Kasumi-1 (cell line): ENCODE data around the gene CHCHD5.
"Not testable (repeated sequence)": the region's sequence is repeated elsewhere in the genome, so short reads cannot be mapped to it uniquely, and the experiment has no call there.

Source experiments
- DNase-seq, 2 experiments: peaks; one replicate each; lab custom pipeline; 2025; lab: John Stamatoyannopoulos, UW

CHCHD5 gene

GRCh38 chr2:112585873-112586464 is 1.6 kb downstream of the CHCHD5 start:
- DNase-seq, result no peak

GRCh38 chr2:112588611-112589045 is 4.2 kb downstream of the CHCHD5 start:
- DNase-seq, result no peak

GRCh38 chr2:112591413-112591812 is 7.0 kb downstream of the CHCHD5 start:
- no peak for DNase-seq

GRCh38 chr2:112593736-112594135 is 9.3 kb downstream of the CHCHD5 start:
- DNase-seq, result no peak

GRCh38 chr2:112597537-112598322 is 13.3 kb downstream of the CHCHD5 start:
- DNase-seq, result no peak

GRCh38 chr2:112600634-112601033 is 16.2 kb downstream of the CHCHD5 start:
- no peak for DNase-seq

- no peak for DNase-seq
Observed at GRCh38 chr2:112601754-112602153, 17.3 kb downstream of the CHCHD5 start.

GRCh38 chr2:112602917-112603316 is 18.5 kb downstream of the CHCHD5 start:
- no peak for DNase-seq

- no peak for DNase-seq
Observed at GRCh38 chr2:112603731-112604130, 19.3 kb downstream of the CHCHD5 start.

- DNase-seq, result no peak
Observed at GRCh38 chr2:112604952-112605351, 20.5 kb downstream of the CHCHD5 start.

- no peak for DNase-seq
Observed at GRCh38 chr2:112605926-112606325, 21.5 kb downstream of the CHCHD5 start.

- DNase-seq, result no peak
Observed at GRCh38 chr2:112606547-112606946, 22.1 kb downstream of the CHCHD5 start.

GRCh38 chr2:112607680-112608438 is 23.4 kb downstream of the CHCHD5 start:
- no peak for DNase-seq

- not testable (repeated sequence) for DNase-seq
Observed at GRCh38 chr2:112609320-112609719, 24.9 kb downstream of the CHCHD5 start.

- DNase-seq, result not testable (repeated sequence)
Observed at GRCh38 chr2:112612283-112612682, 27.9 kb downstream of the CHCHD5 start.

- no peak for DNase-seq
Observed at GRCh38 chr2:112614201-112614840, 29.9 kb downstream of the CHCHD5 start.

GRCh38 chr2:112615051-112615450 is 30.6 kb downstream of the CHCHD5 start:
- DNase-seq, result no peak

- not testable (repeated sequence) for DNase-seq
Observed at GRCh38 chr2:112615798-112616197, 31.4 kb downstream of the CHCHD5 start.

GRCh38 chr2:112618383-112618782 is 34.0 kb downstream of the CHCHD5 start:
- no peak for DNase-seq

- no peak for DNase-seq
Observed at GRCh38 chr2:112621790-112622527, 37.5 kb downstream of the CHCHD5 start.

GRCh38 chr2:112622528-112622849 is 38.1 kb downstream of the CHCHD5 start:
- no peak for DNase-seq
